ENCODE data around the gene UGT3A2. TPM values are rescaled to one million over a fixed set of nuclear protein-coding genes. Genes with fewer than 3 reads are reported as not detected.

UGT3A2 gene
- total and polyA plus RNA-seq, 2 of the 4 experiments (the other 2 are of a cell fraction) = not detected

- intact Hi-C loops (cut with micrococcal nuclease) (no loop called here), dilution Hi-C loops (cut with HindIII; ENCODE audit: low sequenced_read_pairs, unreplicated experiment) (no loop called here), in situ Hi-C loops (cut with MboI; ENCODE audit: low sequenced_read_pairs) (no loop called here)
- Histone ChIP-seq H3K56ac (ENCODE audit: extremely low read depth, insufficient read depth, low read length) (no peak overlapping the region), H3K9me1 (ENCODE audit: insufficient read depth, low read length) (no peaks in the 10 kb centered on the region), H2BK5ac (ENCODE audit: low read depth, low read length, poor library complexity, severe bottlenecking) (no peak overlapping the region), H3K4me1 (ENCODE audit: control insufficient read depth, insufficient read depth, low read length) (no peaks in the 10 kb centered on the region), H3K9ac (ENCODE audit: low read depth, low read length) (no peak overlapping the region), H3K4ac (ENCODE audit: low read depth, low read length) (no peak overlapping the region), H3K4me2 (ENCODE audit: low read depth, low read length) (no peak overlapping the region), H4K5ac (ENCODE audit: low read depth, low read length) (no peak overlapping the region), H3K9me3 (ENCODE audit: control insufficient read depth, insufficient read depth, low read length) (no peaks in the 10 kb centered on the region), H3K36me3 (ENCODE audit: control insufficient read depth, insufficient read depth, low read length) (no peaks in the 10 kb centered on the region), H2BK120ac (ENCODE audit: low read depth, low read length) (no peak overlapping the region), H3K14ac (replicated peaks; ENCODE audit: low read depth, low read length) (no peak overlapping the region), H3K4me3 (ENCODE audit: insufficient read depth, low read depth, low read length) (no peak overlapping the region), H3K27me3 (ENCODE audit: control insufficient read depth, insufficient read depth, low read length) (peaks cover 2% of the 10 kb centered on the region; the same call in 1 of the 2 replicates), H2AK5ac (ENCODE audit: low read depth, low read length) (no peak overlapping the region), H2AK9ac (replicated peaks; ENCODE audit: low read depth, low read length, poor library complexity) (no peak overlapping the region), H3K79me1 (ENCODE audit: low read depth in 1 of 2, low read length in 2 of 2) (no peaks in the 10 kb centered on the region), H3K27ac (ENCODE audit: insufficient read depth, low read length) (no peak overlapping the region), H2AFZ (replicated peaks; ENCODE audit: low read length, poor library complexity) (no peak overlapping the region), H4K20me1 (ENCODE audit: insufficient read depth, low read length) (no peaks in the 10 kb centered on the region), H4K8ac (ENCODE audit: low read depth in 2 of 2, low read length in 2 of 2) (no peak overlapping the region), H4K91ac (ENCODE audit: insufficient read depth, low read depth, low read length) (no peak overlapping the region), H2BK15ac (ENCODE audit: low read depth, low read length) (no peak overlapping the region), H3K18ac (ENCODE audit: low read depth, low read length) (no peak overlapping the region), H3K23ac (ENCODE audit: low read depth, low read length) (no peak overlapping the region), H2BK20ac (ENCODE audit: low read depth, low read length) (no peak overlapping the region)
- TF ChIP-seq CEBPB (IDR thresholded peaks at IDR 0.05; ENCODE audit: low read depth, low read length) (no peak), CTCF (conservative IDR thresholded peaks at IDR 0.05; ENCODE audit: low read depth, low read length) (no peak), MAZ (IDR thresholded peaks at IDR 0.05; ENCODE audit: borderline replicate concordance, low read depth, low read length) (no peak), RFX5 (IDR thresholded peaks at IDR 0.05; ENCODE audit: low read depth, low read length) (no peak), CHD1 (IDR thresholded peaks at IDR 0.05; ENCODE audit: low read depth, low read length) (no peak), BHLHE40 (IDR thresholded peaks at IDR 0.05; ENCODE audit: low read depth, low read length) (no peak), ELK1 (IDR thresholded peaks at IDR 0.05; ENCODE audit: borderline replicate concordance, low read depth, low read length) (no peak)
- no peak for DNase-seq
- ATAC-seq (ENCODE audit: low read depth) = no peak
- no CpG with 5 or more reads among the region's 1 CpG for WGBS, 2 experiments (ENCODE audit: extremely low coverage in 2 of 2, insufficient read length in 1 of 2)
- CTCF ChIA-PET = no interaction called here
- BruUV-seq (replicated peaks) = no TSS peak
- POLR2A ChIA-PET (ENCODE audit: unreplicated experiment) = no interaction called here
Measured at GRCh38 chr5:36033486-36033885, 33.2 kb downstream of the UGT3A2 start.
